GM13976 (cell line): ENCODE data around the gene MAGEB2.

Experiments
- DNase-seq: peaks from one replicate; pipeline ENCODE4 v3.0.0; 2012; ENCODE audit warnings: low spot score
- CTCF ChIP-seq: IDR thresholded peaks from 2 replicates; pipeline ENCODE4 v1.5.1; 2012; ENCODE audit warnings: borderline replicate concordance, mild to moderate bottlenecking; ENCODE audit not compliant: insufficient read depth; ENCODE audit errors: extremely low read depth, missing control alignments, control extremely low read depth
- in situ Hi-C: fragments of 300-500 bp; cut with MboI; formaldehyde crosslinking; loops from one replicate; pipeline ENCODE4 v1.12.0; 2022; ENCODE audit warnings: low sequenced_read_pairs, mixed read lengths, inconsistent platforms; ENCODE audit not compliant: unreplicated experiment

MAGEB2 gene

GRCh38 chrX:30262763-30263162, 47.4 kb downstream of the MAGEB2 start:
- no peak for DNase-seq
- TF ChIP-seq CTCF = no peak
- in situ Hi-C loops = no loop called here
